Measurements from ENCODE around the gene DDX19B. TPM values are rescaled to one million over a fixed set of nuclear protein-coding genes. Genes with fewer than 3 reads are reported as not detected.

Gene DDX19B
- total and polyA plus RNA-seq, 7 donors = 16.6 to 34.2 (median 23.4) TPM

DNA sequence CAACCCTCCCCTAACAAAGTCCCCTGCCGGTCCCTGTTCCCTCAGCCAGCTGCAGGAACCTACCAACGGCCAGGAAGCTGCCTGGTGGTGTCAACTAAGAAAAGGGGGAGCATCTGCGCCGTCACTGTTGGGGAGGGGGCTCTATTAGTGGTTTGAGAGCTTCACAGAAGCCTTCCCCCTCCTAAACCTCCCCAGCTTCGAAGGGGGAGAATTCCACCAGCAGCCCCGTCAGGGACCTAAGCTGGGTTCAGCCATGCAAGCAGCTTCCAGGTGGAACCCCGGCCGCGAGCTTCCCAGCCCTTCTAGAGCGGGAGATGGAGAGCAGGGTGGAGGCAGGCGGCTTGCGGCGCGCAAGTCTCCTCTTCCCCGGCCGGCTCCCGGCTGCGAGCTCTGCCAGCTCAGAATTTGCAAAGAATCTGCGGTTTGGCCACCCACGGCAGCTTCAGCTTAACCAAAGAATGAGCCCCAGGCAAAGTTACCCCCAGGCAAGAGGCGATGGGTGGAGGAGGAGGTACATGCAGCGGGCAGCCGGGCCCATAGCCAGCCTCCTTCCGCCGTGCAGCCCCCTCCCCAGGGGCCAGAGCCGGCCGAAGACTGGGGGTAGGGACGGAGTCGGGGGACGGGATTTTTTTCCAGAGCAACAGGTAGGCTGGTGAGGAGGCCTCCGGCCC lies 81.4 kb downstream of the DDX19B start:
- TF ChIP-seq EP300 (IDR thresholded peaks at IDR 0.05) = no peak
- no peak for TF ChIP-seq POLR2A (IDR thresholded peaks at IDR 0.05)
- TF ChIP-seq POLR2AphosphoS5 (IDR thresholded peaks at IDR 0.05) = no peak
- TF ChIP-seq, protein P1, sequence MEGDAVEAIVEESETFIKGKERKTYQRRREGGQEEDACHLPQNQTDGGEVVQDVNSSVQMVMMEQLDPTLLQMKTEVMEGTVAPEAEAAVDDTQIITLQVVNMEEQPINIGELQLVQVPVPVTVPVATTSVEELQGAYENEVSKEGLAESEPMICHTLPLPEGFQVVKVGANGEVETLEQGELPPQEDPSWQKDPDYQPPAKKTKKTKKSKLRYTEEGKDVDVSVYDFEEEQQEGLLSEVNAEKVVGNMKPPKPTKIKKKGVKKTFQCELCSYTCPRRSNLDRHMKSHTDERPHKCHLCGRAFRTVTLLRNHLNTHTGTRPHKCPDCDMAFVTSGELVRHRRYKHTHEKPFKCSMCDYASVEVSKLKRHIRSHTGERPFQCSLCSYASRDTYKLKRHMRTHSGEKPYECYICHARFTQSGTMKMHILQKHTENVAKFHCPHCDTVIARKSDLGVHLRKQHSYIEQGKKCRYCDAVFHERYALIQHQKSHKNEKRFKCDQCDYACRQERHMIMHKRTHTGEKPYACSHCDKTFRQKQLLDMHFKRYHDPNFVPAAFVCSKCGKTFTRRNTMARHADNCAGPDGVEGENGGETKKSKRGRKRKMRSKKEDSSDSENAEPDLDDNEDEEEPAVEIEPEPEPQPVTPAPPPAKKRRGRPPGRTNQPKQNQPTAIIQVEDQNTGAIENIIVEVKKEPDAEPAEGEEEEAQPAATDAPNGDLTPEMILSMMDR (IDR thresholded peaks at IDR 0.05) = no peak
- no peaks in the 10 kb centered on the region for H3K27me3 ChIP-seq
- H3K4me1 ChIP-seq = peaks cover 0 to 23% (median 14%) of the 10 kb centered on the region in 4 donors
- peaks cover 0 to 16% (median 7%) of the 10 kb centered on the region in 4 donors for H3K36me3 ChIP-seq
- H3K9me3 ChIP-seq = no peaks in the 10 kb centered on the region
- WGBS, 2 donors = 0% methylated on average over 31 of the region's 31 CpGs
- peak overlapping the region; percentile 45 to 72 (median 61) for H3K4me3 ChIP-seq
- intact Hi-C loops (cut with DNase I) = loop anchor here (2.0 kb wide), 2 partner anchors 58 to 146 kb away; partner anchors contain the start of gene ST3GAL2
- H3K27ac ChIP-seq = peak overlapping the region; percentile 73 to 92 (median 85)
- peak; percentile 80 for DNase-seq

DNA sequence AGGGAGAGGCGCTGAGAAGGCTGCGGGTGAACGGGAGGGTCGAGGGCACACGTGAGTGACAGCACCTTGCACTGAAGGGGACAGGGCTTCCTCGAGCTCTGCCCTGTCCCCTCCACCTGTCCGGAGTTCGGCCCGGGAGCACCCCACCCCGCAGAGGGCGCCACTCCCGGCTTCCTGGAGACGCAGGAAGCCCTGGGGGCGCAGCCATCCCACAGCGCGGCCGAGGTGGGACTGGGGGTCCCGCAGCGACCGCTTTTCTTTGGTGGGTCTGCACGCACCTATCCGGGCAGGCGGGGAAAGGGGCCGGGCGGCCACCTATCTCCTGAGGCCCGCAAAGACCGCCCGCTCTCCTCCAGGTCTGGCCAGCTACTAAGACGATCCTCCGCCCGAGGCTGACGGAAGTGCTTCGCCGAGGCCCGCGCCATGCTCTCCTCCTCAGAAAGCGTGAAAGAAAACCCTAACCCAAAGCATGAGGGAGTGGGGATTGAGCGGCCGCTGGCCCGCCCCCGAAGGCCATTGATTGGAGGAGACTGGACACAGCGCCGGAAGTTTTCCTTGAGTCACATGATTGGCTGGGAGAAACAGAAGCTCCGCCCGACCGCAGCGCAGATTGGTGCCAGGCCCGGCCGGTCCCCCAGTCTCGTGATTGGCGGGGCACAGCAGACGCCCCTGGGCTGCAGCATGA lies 82.1 kb downstream of the DDX19B start:
- Histone ChIP-seq H3K27ac (peak overlapping the region; percentile 73 to 92 (median 85)), H3K4me1 (peaks cover 0 to 23% (median 14%) of the 10 kb centered on the region in 4 donors), H3K9me3 (no peaks in the 10 kb centered on the region), H3K27me3 (no peaks in the 10 kb centered on the region), H3K4me3 (peak overlapping the region; percentile 45 to 72 (median 61)), H3K36me3 (peaks cover 0 to 9% (median 4%) of the 10 kb centered on the region in 4 donors)
- peak; percentile 99 for DNase-seq
- intact Hi-C loops (cut with DNase I) = loop anchor here (1.0 to 2.0 kb wide), 3 partner anchors 58 to 146 kb away; partner anchors contain the start of genes FCSK and ST3GAL2
- WGBS, 2 donors = 0% methylated on average over 52 of the region's 52 CpGs
- TF ChIP-seq POLR2AphosphoS5 (IDR thresholded peaks at IDR 0.05) = peak; percentile 56 to 86 (median 80)
- TF ChIP-seq, protein P1 (IDR thresholded peaks at IDR 0.05) = peak in 1 of 4 experiments; percentile 23
- TF ChIP-seq POLR2A (IDR thresholded peaks at IDR 0.05) = peak in 1 of 2 donors; percentile 6
- TF ChIP-seq EP300 (IDR thresholded peaks at IDR 0.05) = no peak

DNA sequence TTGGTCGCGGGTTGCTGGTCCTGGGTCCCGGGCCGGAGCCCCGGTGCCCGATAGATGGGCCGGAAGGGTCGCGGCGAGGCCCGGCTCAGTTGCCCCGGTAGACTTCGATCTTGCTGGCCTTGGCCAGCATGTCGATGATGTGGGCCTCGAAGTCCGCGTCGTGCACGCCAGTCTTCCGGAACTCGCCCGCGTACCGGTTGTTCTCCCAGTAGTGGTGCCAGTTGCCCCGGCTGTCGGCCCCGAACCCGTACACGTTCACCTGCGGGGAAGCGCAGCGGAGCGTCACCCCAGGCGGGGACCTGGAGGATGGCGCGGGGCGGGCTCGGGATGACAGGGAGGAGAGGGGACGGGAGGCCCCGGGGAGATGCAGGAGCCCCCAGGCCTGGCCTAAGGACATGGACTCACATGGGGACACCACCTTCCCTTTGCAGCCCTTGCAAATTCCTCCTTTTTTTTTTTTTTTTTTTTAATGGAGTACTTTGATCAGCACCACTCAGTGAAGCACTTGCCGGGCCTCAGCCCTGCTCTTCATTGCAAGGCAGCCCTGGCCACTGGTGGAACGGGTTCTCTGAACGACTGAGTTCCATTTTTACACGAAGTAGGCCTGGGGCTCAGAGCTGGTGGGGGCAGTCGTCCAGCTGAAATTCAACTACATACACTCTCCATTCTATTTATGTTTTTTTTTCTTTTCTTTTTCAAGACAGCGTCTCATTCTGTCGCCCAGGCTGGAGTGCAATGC lies 82.8 kb downstream of the DDX19B start:
- H3K36me3 ChIP-seq = peaks cover 0 to 11% (median 0%) of the 10 kb centered on the region in 4 donors
- H3K4me1 ChIP-seq = peaks cover 0 to 23% (median 14%) of the 10 kb centered on the region in 4 donors
- DNase-seq = no peak
- no peaks in the 10 kb centered on the region for H3K9me3 ChIP-seq
- WGBS, 2 donors = 10 to 14% methylated on average over 47 of the region's 47 CpGs
- no peaks in the 10 kb centered on the region for H3K27me3 ChIP-seq
- no peak for TF ChIP-seq EP300 (IDR thresholded peaks at IDR 0.05)
- TF ChIP-seq, protein P1 (IDR thresholded peaks at IDR 0.05) = no peak
- TF ChIP-seq POLR2A (IDR thresholded peaks at IDR 0.05) = peak; percentile 24 to 46
- peak in 3 of 4 donors; percentile 14 to 84 (median 81) for TF ChIP-seq POLR2AphosphoS5 (IDR thresholded peaks at IDR 0.05)
- intact Hi-C loops (cut with DNase I) = loop anchor here (1.0 to 2.0 kb wide), 3 partner anchors 57 to 145 kb away; partner anchors contain the start of genes FCSK and ST3GAL2
- peak overlapping the region; percentile 31 to 72 (median 54) for H3K4me3 ChIP-seq
- H3K27ac ChIP-seq = peak overlapping the region; percentile 73 to 92 (median 85)

DNA sequence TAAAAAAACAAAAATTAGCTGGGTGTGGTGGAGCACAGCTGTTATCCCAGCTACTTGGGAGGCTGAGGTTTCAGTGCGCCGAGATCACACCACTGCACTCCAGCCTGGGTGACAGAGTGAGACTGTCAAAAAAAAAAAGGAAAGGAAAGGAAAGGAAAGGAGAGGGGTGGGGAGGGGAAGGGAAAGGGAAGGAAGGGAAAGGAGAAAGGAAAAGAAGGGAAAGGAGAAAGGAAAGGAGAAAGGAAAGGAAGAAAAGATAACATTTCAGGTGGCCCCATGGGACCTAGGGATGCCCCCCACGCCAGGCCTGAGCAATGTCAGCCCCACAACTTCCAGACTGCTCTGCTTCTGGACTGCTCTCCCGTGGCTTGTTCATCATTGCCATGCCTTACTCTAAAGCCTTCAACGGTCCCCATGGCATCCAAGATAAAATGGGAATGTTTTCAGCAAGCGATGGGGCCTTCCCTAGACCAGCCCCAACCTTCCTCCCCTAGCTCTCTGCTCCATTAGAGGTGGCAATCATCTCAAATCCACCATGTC lies 84.5 kb downstream of the DDX19B start:
- WGBS, 2 donors = 91 to 93% methylated on average over 6 of the region's 6 CpGs
- intact Hi-C loops (cut with DNase I) = no loop called here
- Histone ChIP-seq H3K27me3 (no peaks in the 10 kb centered on the region), H3K36me3 (peaks cover 0 to 24% (median 8%) of the 10 kb centered on the region in 4 donors), H3K4me3 (no peak overlapping the region), H3K9me3 (no peaks in the 10 kb centered on the region), H3K27ac (no peak overlapping the region), H3K4me1 (peaks cover 0 to 23% (median 14%) of the 10 kb centered on the region in 4 donors)
- no peak for DNase-seq
- TF ChIP-seq EP300 (IDR thresholded peaks at IDR 0.05) (no peak), POLR2A (IDR thresholded peaks at IDR 0.05) (no peak), POLR2AphosphoS5 (IDR thresholded peaks at IDR 0.05) (no peak)
- TF ChIP-seq, protein P1 (IDR thresholded peaks at IDR 0.05) = no peak

All from sigmoid colon (tissue), 7 donors.